Islet precursor cell (in vitro differentiated cells): ENCODE measurements around the gene RAP2B.
"Not testable (repeated sequence)": the region's sequence is repeated elsewhere in the genome, so short reads cannot be mapped to it uniquely, and the experiment has no call there.

Experiments
- DNase-seq: peaks from one replicate; pipeline ENCODE4 v3.0.0-alpha.2; 2018

The RAP2B gene

DNA sequence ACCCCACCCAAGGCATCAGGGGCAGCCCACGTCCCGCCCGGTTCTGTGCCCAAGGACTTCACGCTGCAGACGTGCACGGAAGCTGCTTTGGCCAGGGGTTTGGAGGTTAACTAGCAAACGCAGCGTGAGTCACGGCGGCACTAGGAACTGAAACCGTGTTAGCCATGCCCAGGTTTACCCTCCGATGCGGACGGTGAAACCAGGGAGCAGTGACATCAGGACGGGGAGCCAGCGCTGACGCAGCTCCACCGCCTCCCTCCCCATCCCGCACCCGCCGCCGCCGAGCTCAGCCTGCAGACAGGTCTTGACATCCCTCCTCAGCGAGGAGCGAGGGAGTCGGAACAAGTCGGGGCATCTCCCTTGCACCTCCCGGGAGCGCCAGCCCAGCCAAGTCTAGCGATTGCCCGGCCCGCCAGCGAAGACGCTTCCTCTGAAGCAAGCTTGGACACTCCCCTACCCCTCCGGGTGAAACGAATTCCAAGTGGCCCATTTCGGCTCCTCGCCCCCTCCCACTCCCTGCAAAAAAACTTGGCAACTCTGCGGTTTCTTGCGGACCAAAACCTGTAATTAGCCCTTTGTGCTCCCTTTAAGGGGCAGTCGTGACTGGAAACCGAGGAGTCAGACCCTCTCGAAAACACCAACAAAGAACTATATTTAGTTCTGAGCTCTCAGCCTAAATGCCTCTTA is 1.4 kb upstream of the RAP2B start:
- DNase-seq = peak; percentile 98

DNA sequence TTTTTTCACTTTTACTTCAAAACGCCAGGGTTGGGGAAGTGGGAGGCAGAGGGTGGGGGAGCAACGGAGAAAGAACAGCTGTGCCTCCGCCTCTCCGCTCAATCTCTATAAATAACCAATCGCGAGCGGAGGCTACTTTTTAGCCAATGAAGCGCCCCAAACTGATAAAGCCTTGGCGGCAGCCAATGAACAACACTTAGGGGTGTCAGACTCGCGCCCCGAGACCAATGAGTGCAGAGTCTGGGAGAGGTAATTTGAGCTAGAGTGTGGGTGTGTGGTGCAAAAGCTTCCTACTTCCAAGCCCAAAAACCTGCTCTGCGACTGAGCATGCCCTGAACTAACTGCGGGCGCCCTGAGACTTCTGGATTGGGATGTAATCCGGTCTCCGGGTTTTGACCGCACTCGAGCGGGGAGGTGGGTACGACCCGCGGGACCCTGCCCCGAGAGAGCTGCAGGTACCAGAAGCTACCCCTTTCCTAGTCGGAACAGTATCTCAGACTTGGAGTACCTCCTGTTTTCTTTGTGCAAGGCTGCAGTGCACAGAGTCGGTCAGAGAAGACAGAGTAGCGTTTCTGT is 800 bp upstream of the RAP2B start:
- peak; percentile 99 for DNase-seq

DNA sequence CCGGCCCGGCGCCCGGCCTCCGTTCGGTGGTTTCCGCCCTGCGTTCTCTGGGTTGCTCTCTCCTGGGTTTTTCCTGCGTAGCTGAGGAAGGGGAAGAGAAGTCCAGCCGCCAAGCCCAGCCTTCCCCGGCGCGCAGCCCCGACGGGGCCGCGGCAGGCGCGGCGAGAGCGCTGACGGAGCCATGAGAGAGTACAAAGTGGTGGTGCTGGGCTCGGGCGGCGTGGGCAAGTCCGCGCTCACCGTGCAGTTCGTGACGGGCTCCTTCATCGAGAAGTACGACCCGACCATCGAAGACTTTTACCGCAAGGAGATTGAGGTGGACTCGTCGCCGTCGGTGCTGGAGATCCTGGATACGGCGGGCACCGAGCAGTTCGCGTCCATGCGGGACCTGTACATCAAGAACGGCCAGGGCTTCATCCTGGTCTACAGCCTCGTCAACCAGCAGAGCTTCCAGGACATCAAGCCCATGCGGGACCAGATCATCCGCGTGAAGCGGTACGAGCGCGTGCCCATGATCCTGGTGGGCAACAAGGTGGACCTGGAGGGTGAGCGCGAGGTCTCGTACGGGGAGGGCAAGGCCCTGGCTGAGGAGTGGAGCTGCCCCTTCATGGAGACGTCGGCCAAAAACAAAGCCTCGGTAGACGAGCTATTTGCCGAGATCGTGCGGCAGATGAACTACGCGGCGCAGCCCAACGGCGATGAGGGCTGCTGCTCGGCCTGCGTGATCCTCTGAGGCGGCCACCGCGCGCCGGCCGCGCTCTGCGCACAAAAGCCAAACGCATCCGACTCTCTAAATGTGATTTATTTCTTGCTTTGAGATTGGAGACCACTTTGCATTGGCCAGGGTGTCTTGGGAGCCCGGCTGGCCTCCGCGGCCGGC is 727 bp downstream of the RAP2B start:
- DNase-seq = peak; percentile 60

DNA sequence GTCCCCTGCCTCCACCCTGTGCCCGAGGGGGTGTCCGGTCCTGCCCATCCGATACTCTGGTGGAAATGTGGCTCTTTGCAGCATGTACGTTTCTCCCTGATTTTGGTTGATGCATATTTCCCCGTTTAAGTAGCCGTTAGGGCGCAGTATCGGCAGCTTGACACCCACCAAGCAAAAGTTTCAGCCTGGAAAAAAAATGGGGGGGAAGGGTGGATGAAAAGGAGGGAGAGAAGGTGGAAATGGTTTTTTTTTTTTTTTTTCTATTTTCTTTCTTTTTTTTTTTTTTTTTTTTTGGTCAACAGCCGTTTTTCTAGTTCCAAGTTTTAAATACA is 1.3 kb downstream of the RAP2B start:
- no peak for DNase-seq

DNA sequence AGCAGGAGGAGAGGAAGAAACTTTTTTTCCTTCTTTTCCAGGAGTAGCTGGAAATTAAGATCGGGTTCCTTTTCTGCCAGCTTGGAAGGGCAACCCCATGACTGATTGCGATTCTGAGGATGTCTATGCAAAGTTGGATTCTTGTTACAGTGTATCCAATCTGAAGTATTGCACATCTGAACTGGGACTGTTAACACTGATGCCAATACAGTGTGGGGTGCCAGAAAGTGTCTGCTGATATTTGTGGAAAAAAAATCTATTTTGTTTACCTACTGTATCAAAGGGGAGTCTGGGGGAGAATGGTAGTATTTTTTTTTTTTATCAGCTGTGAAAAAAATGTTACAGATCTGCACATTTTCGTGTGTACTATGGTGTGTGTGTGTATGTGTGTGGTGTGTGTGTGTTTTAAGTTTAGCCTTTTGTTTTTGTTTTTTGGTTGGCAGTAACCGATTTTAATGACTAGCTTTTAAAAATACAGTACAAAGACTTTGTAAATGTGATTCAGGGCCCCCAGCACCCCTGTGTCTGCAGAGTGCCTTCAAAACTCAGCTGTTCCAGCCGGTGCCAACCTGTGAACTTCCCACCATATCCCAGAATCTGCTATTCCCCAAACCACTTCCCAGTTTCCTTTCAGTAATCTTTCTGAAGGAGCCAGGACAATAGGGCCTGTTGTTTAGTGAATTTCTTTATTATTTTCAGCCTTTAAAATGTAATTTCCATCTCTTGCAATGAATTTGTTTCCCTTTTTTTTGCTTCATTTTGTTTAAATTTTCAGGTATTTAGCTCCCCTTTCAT is 1.9 kb downstream of the RAP2B start:
- no peak for DNase-seq

DNA sequence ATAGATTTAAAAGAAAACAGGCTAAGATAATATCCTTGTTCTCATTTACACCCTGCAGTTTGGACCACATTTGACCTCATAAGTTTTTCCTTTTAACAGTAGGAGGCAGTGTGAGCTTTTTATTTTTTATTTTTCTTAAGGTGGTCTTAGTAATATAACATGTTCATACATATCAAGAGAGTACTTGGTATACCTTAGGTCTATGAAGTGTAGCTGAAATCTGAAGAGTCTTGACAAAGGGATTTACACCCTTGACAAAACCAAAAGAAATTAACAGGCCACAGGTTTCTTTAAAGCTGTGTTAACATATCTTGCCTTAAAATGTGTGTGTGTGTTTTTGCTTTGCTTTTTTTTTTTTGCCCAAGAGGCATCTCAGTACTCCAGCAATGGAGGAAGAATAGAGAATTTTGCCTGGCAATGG is 3.2 kb downstream of the RAP2B start:
- DNase-seq = no peak

DNA sequence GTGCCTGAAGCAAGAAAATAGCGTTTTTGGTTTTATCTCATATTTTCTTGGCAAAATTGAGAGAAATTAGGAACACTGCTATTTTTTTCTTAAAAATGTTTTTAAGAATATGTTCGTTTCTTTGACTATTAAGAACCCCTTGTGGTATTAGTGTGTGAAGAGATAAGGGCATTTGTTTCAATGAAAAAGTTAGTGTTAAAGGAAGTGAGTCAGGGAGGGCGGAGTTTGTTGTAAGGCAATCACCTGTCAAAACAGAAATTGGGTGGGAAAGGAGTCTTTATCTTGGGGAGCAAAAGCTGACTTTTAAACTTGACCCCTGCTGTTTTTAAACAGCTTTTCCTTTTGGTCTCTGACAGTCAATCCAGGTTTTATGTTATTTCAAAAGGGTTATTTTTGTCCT is 4.2 kb downstream of the RAP2B start:
- no peak for DNase-seq

DNA sequence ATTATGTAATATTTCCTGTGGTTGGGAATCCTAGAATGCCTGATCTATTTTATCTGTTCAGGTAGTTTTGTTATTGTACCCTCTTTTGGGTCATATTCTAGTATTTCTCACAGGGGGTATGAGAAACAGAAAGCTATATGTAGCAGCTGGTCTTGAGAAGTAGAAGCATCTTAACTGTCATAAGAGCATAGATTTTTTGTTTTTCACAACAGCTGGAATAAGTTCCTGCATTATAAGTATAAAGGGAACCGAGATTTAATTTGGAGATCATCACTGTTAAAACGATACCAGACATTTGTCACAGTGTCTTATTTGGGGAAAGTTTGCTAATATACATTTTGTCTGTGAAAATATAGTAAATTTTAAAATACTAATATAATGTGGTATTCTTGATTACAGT is 4.8 kb downstream of the RAP2B start:
- no peak for DNase-seq

DNA sequence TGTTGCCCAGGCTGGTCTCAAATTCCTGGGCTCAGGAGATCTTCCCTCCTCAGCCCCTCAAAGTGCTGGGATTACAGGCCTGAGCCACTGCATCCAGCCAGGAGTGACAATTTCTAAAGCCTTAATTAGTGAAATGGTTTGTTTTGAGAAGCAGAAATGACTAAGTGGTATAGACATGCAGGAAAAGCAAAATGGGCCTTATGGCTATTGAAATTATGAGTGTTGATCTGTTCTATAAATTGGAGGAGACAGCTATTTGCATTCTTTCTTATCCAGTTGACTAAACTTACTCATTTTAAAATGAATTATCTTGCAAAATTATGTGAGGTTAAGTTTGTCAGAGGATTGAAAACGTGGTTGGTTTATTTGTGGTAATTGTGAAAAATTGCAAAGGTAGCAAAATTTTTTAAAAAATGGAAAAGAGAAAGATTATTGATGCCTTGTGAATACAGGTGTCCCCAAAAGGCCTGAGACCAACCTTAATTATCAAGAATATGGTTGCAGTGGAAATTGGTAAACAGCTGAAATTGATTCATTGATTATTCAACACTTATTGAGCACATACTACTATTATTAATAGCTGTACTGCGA is 7.9 kb downstream of the RAP2B start:
- DNase-seq = no peak

DNA sequence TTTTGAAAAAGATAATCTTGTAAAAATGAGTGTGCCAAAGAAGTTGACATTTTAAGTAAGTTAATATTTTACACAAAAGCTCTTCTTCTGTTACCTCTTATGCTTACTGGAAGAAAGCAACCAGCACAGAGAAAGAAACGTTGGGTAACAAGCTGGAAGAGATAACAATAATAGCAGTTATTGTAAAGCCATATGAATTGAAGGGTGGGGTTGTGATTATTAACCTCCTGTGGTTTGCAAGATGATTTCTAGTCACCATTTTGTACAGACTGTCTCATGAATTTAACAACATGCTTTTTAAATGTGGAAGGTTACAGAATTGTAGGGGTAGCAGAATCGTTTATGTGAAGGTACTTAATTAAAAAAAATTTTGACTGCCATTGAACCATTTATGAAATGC is 9.2 kb downstream of the RAP2B start:
- DNase-seq = no peak

DNA sequence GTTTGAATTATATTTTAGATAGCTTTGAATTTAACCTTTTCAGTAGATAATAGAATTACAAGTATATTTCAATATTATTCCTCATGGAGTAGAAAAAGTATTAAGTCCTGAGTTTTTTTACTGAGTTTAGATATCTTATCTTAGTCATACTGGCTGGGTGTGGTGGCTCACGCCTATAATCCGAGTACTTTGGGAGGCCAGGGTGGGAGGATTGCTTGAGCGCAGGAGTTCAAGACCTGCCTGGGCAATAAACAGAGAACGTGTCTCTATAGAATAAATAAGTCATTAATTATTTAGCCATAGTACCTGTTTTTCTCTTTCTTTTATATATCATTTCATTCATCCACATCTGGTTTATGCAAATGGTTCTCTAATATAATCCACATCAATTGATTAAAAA is 9.9 kb downstream of the RAP2B start:
- DNase-seq = no peak

DNA sequence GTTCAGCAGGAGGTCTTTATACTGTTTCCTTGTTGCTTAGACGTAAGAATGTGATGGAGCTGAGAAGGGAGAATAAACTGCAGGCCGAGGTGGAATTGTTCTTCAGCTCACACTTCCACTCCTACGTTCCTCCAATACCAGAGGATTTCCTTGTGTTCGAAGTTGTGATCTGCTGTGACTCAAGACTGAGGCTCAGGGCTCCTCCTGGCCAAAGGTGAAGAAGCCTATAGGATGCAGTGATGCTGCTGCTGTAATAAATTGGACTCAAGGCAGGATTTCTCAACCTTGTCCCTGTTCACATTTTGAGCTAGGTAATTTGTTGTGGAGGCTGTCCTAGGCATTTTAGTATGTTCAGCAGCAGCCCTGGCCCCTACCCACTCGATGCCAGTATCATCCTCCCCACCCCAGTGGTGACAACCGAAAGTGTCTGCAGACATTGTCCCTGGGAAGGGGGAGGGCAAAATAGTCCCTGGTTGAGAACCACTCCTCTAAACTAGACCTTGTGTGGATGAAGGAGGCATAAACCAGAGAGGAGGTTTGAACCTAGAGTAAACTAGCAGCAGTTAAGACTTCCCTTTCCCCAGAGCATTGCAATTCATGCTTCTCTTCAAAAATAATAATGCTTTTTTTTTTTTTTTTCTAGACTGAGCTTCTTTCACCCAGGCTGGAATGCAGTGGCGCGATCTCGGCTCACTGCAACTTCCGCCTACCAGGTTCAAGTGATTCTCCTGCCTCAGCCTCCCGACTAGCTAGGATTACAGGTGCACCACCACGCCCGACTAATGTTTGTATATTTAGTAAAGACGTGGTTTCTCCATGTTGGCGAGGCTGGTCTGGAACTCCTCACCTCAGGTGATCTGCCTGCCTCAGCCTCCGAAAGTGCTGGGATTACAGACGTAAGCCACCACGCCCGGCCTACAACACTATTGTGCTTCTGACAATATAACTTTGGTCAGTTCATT is 11.1 kb downstream of the RAP2B start:
- no peak for DNase-seq

DNA sequence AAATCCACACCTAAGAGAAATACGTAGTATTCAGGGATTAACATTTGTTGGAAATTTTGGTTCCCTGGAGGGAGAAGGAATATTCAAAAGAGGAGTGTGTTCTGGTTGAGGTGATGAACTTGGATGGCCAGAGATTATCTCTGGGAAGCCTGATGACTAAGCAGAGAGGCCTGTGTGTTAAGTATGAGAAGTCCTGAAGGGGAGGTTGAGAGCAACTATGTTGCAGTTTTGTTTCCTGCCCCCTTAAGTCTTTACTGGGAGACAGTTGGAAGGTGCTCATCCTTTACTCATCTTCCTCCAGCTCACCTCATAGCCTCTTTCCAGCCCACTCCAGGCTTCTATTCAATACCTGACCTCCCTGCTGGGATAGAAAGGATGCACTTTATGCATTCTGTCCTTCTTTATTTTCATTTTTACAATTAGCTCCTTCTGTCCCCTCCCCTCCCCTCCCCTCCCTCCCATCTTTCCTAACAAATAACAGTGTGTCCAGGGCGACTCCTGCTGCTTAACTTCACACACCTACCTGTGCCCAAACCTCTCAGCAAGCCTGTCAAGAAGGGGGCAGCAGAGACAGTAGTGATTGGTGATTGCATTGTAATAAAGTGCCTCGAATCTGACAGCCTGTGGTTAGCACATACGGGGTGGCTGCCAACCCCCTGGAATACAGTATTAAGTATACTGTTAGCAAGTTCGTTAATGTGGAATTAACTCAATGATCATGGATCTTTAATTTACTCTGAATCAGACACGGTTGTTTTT is 11.9 kb downstream of the RAP2B start:
- peak; percentile 69 for DNase-seq

DNA sequence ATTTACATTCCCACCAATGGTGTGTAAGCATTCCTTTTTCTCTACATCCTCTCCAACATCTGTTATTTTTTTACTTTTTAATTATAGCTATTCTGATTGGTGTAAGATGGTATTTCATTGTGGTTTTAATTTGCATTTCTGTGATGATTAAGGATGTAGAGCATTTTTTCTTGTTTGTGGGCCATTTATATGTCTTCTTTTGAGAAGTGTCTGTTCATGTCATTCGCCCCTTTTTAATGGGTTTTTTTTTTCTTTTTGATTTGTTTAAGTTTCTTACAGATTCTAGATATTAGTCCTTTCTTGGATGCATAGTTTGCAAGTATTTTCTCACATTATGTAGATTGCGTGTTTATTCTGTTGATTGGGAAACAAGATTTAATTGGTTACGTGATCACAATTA is 14.2 kb downstream of the RAP2B start:
- DNase-seq = no peak

DNA sequence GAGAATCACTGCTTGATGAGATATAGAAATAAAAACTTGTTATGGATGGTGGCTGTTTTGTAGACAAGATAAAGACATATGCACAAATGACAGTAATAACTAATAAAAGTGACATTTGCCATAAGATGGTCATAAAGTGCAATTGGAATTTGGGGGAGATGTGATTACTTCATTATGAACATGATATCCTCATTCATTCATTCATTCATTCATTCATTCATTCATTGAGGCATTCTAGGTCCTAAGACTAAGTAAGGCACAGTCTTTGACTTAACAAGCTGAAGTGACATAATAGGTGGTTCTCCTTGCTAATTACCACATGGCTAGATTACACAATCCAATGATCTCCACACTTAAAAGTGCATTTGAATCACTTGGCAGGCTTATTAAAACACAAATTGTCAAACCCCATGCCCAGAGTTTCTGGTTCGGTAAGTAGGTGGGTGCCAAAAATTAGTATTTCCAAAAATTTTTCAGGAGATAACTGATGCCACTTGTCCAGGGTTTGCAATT is 18.9 kb downstream of the RAP2B start:
- DNase-seq = no peak

DNA sequence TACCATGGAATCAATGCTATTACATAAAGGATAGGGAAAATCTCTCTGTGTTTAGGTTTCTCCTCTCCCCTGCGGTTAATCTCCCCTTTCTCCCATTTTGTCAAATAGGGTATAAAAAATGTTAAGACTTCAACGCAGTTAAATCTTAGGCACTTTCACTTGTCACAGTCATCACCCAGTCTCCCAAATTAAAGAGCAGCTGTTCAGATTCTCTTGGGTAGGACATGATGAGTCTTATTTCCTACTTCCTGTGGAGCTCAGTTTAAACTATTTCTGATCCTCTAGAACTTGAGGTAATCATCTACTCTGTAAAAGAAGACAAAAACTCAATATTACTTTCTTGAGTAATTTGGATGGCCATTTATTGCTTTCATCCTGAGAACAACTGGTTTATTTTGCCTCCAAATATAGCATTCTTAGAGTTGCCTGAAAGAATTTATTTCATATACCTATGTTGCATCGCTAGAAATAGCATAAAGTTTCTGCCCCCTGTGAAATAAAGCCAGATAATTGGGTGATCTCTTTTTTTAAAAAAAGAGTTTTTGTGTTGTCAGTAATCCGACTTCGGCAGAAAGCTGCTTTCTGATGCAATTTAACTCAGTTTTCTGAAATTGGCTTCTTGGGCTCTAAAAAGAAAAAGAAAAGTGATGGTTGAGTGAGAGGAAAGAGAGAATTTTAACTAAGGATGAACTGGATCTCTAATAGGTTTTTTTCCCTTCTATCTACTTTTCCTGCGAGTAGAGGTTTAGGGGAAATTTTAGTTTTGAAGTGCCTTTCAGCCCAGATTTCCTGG is 20.7 kb downstream of the RAP2B start:
- no peak for DNase-seq

DNA sequence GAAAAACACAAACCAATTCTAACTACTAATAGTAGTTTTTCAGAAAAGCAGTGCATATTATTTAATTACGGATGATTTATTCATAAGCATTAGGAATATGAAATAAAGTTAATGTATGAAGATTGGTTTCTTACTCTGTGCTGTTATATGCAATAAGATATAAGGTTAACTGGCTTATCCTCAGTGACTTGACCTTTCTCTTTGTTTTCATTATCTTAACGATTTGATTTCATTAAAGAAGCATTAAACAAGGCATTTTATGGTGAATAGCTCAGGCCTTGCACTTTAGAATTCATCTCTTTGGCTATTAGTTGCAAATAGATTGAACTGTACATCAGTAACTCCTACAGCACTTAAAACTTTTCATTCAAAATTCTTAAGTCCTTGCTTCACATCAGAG is 28.9 kb downstream of the RAP2B start:
- no peak for DNase-seq

DNA sequence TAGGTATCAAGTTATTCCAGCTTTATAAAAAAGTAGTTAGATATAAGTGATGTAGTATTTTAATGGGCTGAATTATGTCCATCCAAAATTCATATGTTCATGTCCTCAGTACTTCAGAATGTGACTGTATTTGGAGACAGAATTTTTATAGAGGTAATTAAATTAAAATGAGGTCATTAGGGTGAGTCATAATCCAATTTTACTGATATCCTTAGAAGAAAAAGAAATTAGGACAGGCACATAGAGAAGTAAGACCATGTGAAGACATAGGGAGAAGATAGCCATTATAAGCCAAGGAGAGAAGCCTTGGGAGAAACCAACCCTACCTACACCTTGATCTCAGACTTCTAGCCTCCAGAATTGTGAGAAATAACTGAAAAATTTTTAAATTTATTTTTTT is 30.3 kb downstream of the RAP2B start:
- DNase-seq = no peak

DNA sequence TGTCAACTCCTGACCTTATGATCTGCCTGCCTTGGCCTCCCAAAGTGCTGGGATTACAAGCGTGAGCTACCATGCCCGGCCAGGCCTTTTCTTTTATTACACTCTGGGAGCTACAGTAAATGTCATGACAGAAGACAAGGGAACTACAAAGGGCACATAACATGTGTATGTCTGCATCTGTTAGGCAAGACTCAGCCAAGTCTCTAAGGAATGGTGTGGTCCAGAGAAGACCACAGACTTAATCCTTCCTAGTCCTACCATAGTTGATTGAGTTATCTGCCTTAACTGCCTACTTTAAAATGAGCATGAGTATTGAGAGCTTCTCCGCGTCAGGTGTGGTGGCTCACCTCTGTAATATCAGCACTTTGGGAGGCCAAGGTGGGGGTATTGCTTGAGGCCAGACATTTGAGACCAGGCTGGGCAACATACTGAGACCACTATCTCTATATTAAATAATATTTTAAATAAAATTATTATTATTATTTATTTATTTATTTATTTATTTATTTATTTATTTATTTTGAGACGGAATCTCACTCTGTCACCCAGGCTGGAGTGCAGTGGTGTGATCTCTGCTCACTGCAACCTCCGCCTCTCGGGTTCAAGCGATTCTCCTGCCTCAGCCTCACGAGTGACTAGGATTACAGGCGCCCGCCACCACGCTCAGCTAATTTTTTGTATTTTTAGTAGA is 31.9 kb downstream of the RAP2B start:
- DNase-seq = not testable (repeated sequence)
